SK-N-SH (cell line): ENCODE results near the gene SPOCK3. TPM values are rescaled to one million over a fixed set of nuclear protein-coding genes. Genes with fewer than 3 reads are reported as not detected.

ENCODE experiments used
- CTCF ChIA-PET: fragments of 300-600, 350-600 bp; formaldehyde crosslinking; extraction: SDS; loops from one replicate; lab custom pipeline; 2021; lab: Yijun Ruan, JAX
- POLR2A ChIA-PET: fragments of 350-600 bp; sonication (Branson Sonifier 250); formaldehyde crosslinking; extraction: SDS; loops from one replicate; lab custom pipeline; 2020; ENCODE audit warnings: antibody characterized with exemption, inconsistent platforms; lab: Yijun Ruan, JAX
- DNase-seq: peaks from one replicate; pipeline ENCODE4 v3.0.0; 2012
- H2AFZ ChIP-seq: fragments of 200-600 bp; sonication (generic); 2 replicates; pipeline ENCODE4 v1.8.1; 2016; ENCODE audit warnings: antibody characterized with exemption, mild to moderate bottlenecking, low read depth
- H3F3A ChIP-seq: fragments of 200-600 bp; sonication (generic); replicated peaks from 2 replicates; pipeline ENCODE3; 2016; ENCODE audit warnings: antibody characterized with exemption, mild to moderate bottlenecking; ENCODE audit not compliant: insufficient read depth
- H3K27ac ChIP-seq, 2 experiments: fragments of 200-500 bp in 1 of 2; fragments of 200-600 bp in 1 of 2; sonication (Bioruptor generic) in 1 of 2; sonication (generic), shearing (Covaris generic) in 1 of 2; 2 replicates each; pipeline versions ENCODE4 v1.5.1 to v1.6.1; 2014 to 2016; ENCODE audit warnings: low read depth in 2 of 2, inconsistent platforms in 1 of 2, low read length in 1 of 2, mild to moderate bottlenecking in 1 of 2, mixed read lengths in 1 of 2
- H3K27me3 ChIP-seq: fragments of 200-600 bp; sonication (generic), shearing (Covaris generic); 2 replicates; pipeline ENCODE4 v1.6.1; 2016; ENCODE audit warnings: mixed run types; ENCODE audit not compliant: insufficient read depth
- H3K36me3 ChIP-seq, 2 experiments: fragments of 200-500 bp in 1 of 2; fragments of 200-600 bp in 1 of 2; sonication (Bioruptor generic) in 1 of 2; sonication (generic) in 1 of 2; replicated peaks in 1 of 2; 2 replicates each; pipeline versions ENCODE3 to v1.5.1; 2014 to 2016; ENCODE audit warnings: low read length in 1 of 2, mild to moderate bottlenecking in 1 of 2; ENCODE audit not compliant: insufficient read depth in 2 of 2, control insufficient read depth in 1 of 2
- H3K4me1 ChIP-seq, 2 experiments: fragments of 200-500 bp in 1 of 2; fragments of 200-600 bp in 1 of 2; sonication (Bioruptor generic) in 1 of 2; sonication (generic), shearing (Covaris generic) in 1 of 2; 2 replicates each; pipeline versions ENCODE4 v1.5.1 to v1.6.1; 2014 to 2016; ENCODE audit warnings: low read depth in 1 of 2, low read length in 1 of 2, mixed run types in 1 of 2; ENCODE audit not compliant: insufficient read depth in 2 of 2, control insufficient read depth in 1 of 2
- H3K4me2 ChIP-seq: fragments of 200-600 bp; sonication (generic), shearing (Covaris generic); 2 replicates; pipeline ENCODE4 v1.6.1; 2017; ENCODE audit warnings: mixed run types
- H3K4me3 ChIP-seq, 2 experiments: fragments of 200-500 bp in 1 of 2; fragments of 200-600 bp in 1 of 2; sonication (Bioruptor generic) in 1 of 2; sonication (generic), shearing (Covaris generic) in 1 of 2; 2 replicates each; pipeline versions ENCODE4 v1.5.1 to v1.8.1; 2014 to 2016; ENCODE audit warnings: low read depth in 2 of 2, inconsistent platforms in 1 of 2, low read length in 1 of 2, mild to moderate bottlenecking in 1 of 2, mixed read lengths in 1 of 2, moderate library complexity in 1 of 2
- H3K79me2 ChIP-seq: fragments of 200-600 bp; sonication (generic); 2 replicates; pipeline ENCODE4 v1.8.1; 2017; ENCODE audit warnings: mild to moderate bottlenecking; ENCODE audit not compliant: insufficient read depth
- H3K9ac ChIP-seq: fragments of 200-600 bp; sonication (generic); 2 replicates; pipeline ENCODE4 v1.6.1; 2017; ENCODE audit warnings: mixed run types
- H3K9me2 ChIP-seq: fragments of 200-600 bp; sonication (generic); 2 replicates; pipeline ENCODE4 v1.6.1; 2017; ENCODE audit warnings: mixed run types
- H3K9me3 ChIP-seq: fragments of 200-600 bp; sonication (generic); 2 replicates; pipeline ENCODE4 v1.6.1; 2017; ENCODE audit warnings: mixed run types, mild to moderate bottlenecking, moderate library complexity
- H4K20me1 ChIP-seq: fragments of 200-600 bp; sonication (generic); 2 replicates; pipeline ENCODE4 v1.6.1; 2017; ENCODE audit warnings: mild to moderate bottlenecking, mixed run types; ENCODE audit not compliant: insufficient read depth
- CHD2 ChIP-seq: fragments of 150-350 bp; IDR thresholded peaks from 2 replicates; pipeline ENCODE4 v1.6.1; 2018; ENCODE audit warnings: low read length; ENCODE audit not compliant: partially characterized antibody
- FOXJ3 ChIP-seq: sonication (generic); formaldehyde crosslinking; IDR thresholded peaks from 2 replicates; pipeline ENCODE4 v1.5.1; 2020; ENCODE audit warnings: mild to moderate bottlenecking, missing genetic modification reagents
- GABPA ChIP-seq: IDR thresholded peaks from 2 replicates; pipeline ENCODE4 v1.4.0; 2012; ENCODE audit warnings: low read depth, mild to moderate bottlenecking
- GATA2 ChIP-seq: sonication (generic); formaldehyde crosslinking; IDR thresholded peaks from 2 replicates; pipeline ENCODE4 v1.5.0; 2020; ENCODE audit warnings: mild to moderate bottlenecking, missing genetic modification reagents
- JUND ChIP-seq: IDR thresholded peaks from 2 replicates; pipeline ENCODE4 v1.4.0; 2012
- MEF2A ChIP-seq: IDR thresholded peaks from 2 replicates; pipeline ENCODE4 v1.4.0; 2012; ENCODE audit warnings: low read depth, borderline replicate concordance
- MXI1 ChIP-seq: IDR thresholded peaks from 2 replicates; pipeline ENCODE4 v1.6.1; 2012; ENCODE audit warnings: mild to moderate bottlenecking, low read depth, low read length, improper control_type of control experiment
- NRF1 ChIP-seq: IDR thresholded peaks from 2 replicates; pipeline ENCODE4 v1.6.1; 2012; ENCODE audit warnings: low read depth, mild to moderate bottlenecking, low read length
- POLR2AphosphoS5 ChIP-seq: IDR thresholded peaks from 2 replicates; pipeline ENCODE4 v1.6.1; 2012; ENCODE audit warnings: low read depth, low read length
- RAD21 ChIP-seq: IDR thresholded peaks from 2 replicates; pipeline ENCODE4 v1.6.1; 2012; ENCODE audit warnings: mild to moderate bottlenecking, low read length
- RCOR1 ChIP-seq: fragments of 150-350 bp; IDR thresholded peaks from 2 replicates; pipeline ENCODE4 v1.6.1; 2017; ENCODE audit warnings: antibody characterized with exemption, low read length
- SMC3 ChIP-seq: IDR thresholded peaks from 2 replicates; pipeline ENCODE4 v1.6.1; 2012; ENCODE audit warnings: low read depth, low read length, improper control_type of control experiment
- TCF12 ChIP-seq: IDR thresholded peaks from 2 replicates; pipeline ENCODE4 v1.4.0; 2012
- USF1 ChIP-seq: IDR thresholded peaks from 2 replicates; pipeline ENCODE4 v1.4.0; 2012; ENCODE audit warnings: low read depth, borderline replicate concordance
- USF2 ChIP-seq: fragments of 150-350 bp; IDR thresholded peaks from 2 replicates; pipeline ENCODE4 v1.6.1; 2017; ENCODE audit warnings: antibody characterized with exemption, low read length, low read depth, borderline replicate concordance
- WGBS: methylation state at CpG from one replicate; pipeline ENCODE4 v1.1.6; 2017; ENCODE audit warnings: low lambda C conversion rate; 5-methylcytosine and 5-hydroxymethylcytosine counted together
- polyA plus RNA-seq, 3 experiments: library from polyadenylated mRNA; depleted of rRNA; stranded (reverse); fragments of >200 nt; gene quantifications; 2 replicates each; pipeline ENCODE4 v1.2.3, GENCODE V29; 2012
- TF ChIP-seq, protein P1 (sequence below): IDR thresholded peaks from 2 replicates; pipeline ENCODE4 v1.4.0; 2012; ENCODE audit warnings: low read depth, borderline replicate concordance

Gene SPOCK3
- polyA plus RNA-seq, 1 of the 3 experiments (the other 2 are of a cell fraction) = not detected

- H3K4me2 ChIP-seq = no peak overlapping the region
Measured at GRCh38 chr4:166735553-166735952, 498.7 kb downstream of the SPOCK3 start.

DNA sequence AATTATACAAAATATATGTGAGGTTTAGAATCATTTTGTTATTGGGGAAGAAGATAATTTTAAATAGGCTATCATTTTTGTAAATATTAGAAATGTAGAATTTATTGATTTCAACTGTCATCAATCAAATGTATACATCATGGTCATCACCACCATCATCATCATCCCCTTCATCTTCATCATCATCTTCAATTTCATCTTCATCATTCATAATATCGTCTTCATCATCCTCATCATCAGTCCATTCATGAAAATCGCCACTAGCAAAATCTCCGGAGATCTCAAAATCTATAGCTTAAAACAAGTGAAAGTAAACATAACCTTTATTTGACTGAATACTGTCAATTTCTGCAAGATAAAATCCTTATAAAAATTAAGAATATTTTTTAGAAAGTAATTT lies 499.5 kb downstream of the SPOCK3 start:
- POLR2A ChIA-PET = no interaction called here
- no peak overlapping the region for H3K4me2 ChIP-seq
- CTCF ChIA-PET = no interaction called here
- no peak for DNase-seq
- H4K20me1 ChIP-seq = no peaks in the 10 kb centered on the region
- no peaks in the 10 kb centered on the region for H3K79me2 ChIP-seq
- WGBS = 36% methylated on average over 3 of the region's 3 CpGs
- no peaks in the 10 kb centered on the region for H3K9me2 ChIP-seq
- no peaks in the 10 kb centered on the region for H3K36me3 ChIP-seq
- H3K4me3 ChIP-seq = no peak overlapping the region
- no peaks in the 10 kb centered on the region for H3K27me3 ChIP-seq
- no peak overlapping the region for H3K27ac ChIP-seq
- H2AFZ ChIP-seq = no peak overlapping the region
- no peaks in the 10 kb centered on the region for H3K4me1 ChIP-seq
- TF ChIP-seq SMC3 (no peak), NRF1 (no peak), FOXJ3 (CRISPR knock-in tag) (no peak), MEF2A (no peak), TCF12 (no peak), USF2 (no peak), CHD2 (no peak), GABPA (no peak), GATA2 (CRISPR knock-in tag) (no peak), JUND (no peak), MXI1 (no peak), RAD21 (no peak), USF1 (no peak)
- TF ChIP-seq, protein P1, sequence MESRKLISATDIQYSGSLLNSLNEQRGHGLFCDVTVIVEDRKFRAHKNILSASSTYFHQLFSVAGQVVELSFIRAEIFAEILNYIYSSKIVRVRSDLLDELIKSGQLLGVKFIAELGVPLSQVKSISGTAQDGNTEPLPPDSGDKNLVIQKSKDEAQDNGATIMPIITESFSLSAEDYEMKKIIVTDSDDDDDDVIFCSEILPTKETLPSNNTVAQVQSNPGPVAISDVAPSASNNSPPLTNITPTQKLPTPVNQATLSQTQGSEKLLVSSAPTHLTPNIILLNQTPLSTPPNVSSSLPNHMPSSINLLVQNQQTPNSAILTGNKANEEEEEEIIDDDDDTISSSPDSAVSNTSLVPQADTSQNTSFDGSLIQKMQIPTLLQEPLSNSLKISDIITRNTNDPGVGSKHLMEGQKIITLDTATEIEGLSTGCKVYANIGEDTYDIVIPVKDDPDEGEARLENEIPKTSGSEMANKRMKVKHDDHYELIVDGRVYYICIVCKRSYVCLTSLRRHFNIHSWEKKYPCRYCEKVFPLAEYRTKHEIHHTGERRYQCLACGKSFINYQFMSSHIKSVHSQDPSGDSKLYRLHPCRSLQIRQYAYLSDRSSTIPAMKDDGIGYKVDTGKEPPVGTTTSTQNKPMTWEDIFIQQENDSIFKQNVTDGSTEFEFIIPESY = no peak
- TF ChIP-seq, all 33 proteins: peak for 0
- H3K9me3 ChIP-seq = no peaks in the 10 kb centered on the region
- no peaks in the 10 kb centered on the region for H3F3A ChIP-seq
- H3K9ac ChIP-seq = no peak overlapping the region

More at GRCh38 chr4:166735553-166735952, 498.7 kb downstream of the SPOCK3 start:
- Histone ChIP-seq H3K79me2 (no peaks in the 10 kb centered on the region), H3K4me1 (no peaks in the 10 kb centered on the region), H2AFZ (no peak overlapping the region), H3K27me3 (no peaks in the 10 kb centered on the region), H3K36me3 (no peaks in the 10 kb centered on the region), H3K9me2 (no peaks in the 10 kb centered on the region), H3F3A (no peaks in the 10 kb centered on the region), H3K9ac (no peak overlapping the region), H3K27ac (no peak overlapping the region), H3K4me3 (no peak overlapping the region), H4K20me1 (no peaks in the 10 kb centered on the region), H3K9me3 (no peaks in the 10 kb centered on the region)
- POLR2A ChIA-PET = no interaction called here
- CTCF ChIA-PET = no interaction called here
- TF ChIP-seq RCOR1 = no peak
- no peak for TF ChIP-seq JUND
- no peak for TF ChIP-seq POLR2AphosphoS5
- 5% methylated on average over 1 of the region's 1 CpG for WGBS
- DNase-seq = no peak
